ENCODE data around the gene C6orf120. TPM values are rescaled to one million over a fixed set of nuclear protein-coding genes. Genes with fewer than 3 reads are reported as not detected.

C6orf120 gene
- polyA plus RNA-seq (2011; rRNA removed) (14.8 and 17.3 TPM in 2 replicates), polyA plus RNA-seq (2017; fragmentation: RNase III; extraction: RNeasy Plus Mini Kit Qiagen cat#74134 plus additional on column Dnase treatment) (11.2 to 14.1 TPM (median 13.1 TPM) in 3 replicates), polyA minus RNA-seq (2011; rRNA and poly(A)+ RNA removed) (3.6 and 3.7 TPM in 2 replicates)
- polyA plus RNA-seq (2012; cell fraction: cytosol; rRNA removed): 3.4 and 4.6 TPM in 2 replicates
- 3.0 and 3.1 TPM in 2 replicates for polyA plus RNA-seq (2012; cell fraction: nucleus; rRNA removed)

DNA sequence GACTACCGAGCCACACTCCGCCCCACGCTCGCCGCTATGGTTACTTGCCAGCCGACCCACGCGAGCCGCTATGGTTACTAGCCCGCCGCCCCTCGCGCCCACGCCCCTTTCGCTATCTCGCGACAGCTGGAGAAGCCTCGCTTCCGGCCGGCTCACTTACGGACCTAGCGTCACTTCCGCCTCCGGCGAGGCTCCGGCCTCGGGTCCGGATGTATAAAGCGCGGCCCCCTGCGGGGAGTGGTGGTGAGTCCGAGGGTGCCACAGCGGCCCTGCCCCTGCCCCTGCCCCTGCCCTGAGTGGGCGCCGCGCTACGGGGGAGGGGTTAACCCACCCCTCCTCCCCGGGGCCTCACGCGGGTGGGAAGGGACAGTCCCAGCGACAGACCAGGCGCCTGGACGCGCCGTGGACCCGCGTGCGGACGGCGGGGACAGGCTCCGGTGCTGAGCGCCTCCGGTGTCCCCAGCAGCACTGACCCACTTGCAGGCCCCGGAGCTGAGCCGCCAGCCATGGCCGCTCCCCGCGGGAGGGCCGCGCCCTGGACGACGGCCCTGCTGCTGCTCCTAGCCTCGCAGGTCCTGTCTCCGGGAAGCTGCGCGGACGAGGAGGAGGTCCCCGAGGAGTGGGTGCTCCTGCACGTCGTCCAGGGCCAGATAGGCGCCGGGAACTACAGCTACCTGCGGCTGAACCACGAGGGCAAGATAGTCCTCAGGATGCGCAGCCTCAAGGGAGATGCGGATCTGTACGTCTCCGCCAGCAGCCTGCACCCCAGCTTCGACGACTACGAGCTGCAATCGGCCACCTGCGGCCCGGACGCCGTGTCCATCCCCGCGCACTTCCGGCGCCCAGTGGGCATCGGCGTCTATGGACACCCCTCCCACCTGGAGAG, at the start of gene C6orf120, which contains the start of gene WDR27:
Gene C6orf120, plus strand, starts transcription at position 173 of the 886 bp plus-strand sequence. Its CDS starts 334 bp downstream, at position 507.
Gene WDR27, minus strand, starts transcription at position 76 of the 886 bp plus-strand sequence. CDS start 13,024 bp downstream, outside the sequence.
- ChIA-PET POLR2A (interaction anchor here (0.5 to 2.1 kb wide), 9 partner anchors 10 to 745 kb away, joined by 3 to 13 read pairs (median 3); partner anchors contain the start of genes DYNLT2 and ERMARD), CTCF (interaction anchor here (0.6 to 1.4 kb wide), 3 partner anchors 9 to 1561 kb away, joined by 3 read pairs; no protein-coding TSS in a partner anchor)
- Histone ChIP-seq H3K4me1 (peaks cover 31% of the 10 kb centered on the region), H3K4me2 (peak within 1 kb of the TSS; percentile 94), H3K27ac (peak within 1 kb of the TSS; percentile 90 to 100), H3K9me3 (no peaks in the 10 kb centered on the region), H3K4me3 (peak within 1 kb of the TSS; percentile 67)
- peak; percentile 96 to 97 for ATAC-seq
- peak; percentile 90 to 94 for DNase-seq (ENCODE audit: low read depth in 1 of 2, low spot score in 1 of 2)
- WGBS (ENCODE audit: missing lambda C conversion rate): 0% methylated on average over 6 of the region's 92 CpGs
- no peak for FAIRE-seq
- TF ChIP-seq HEYL (CRISPR knock-in tag; IDR thresholded peaks at IDR 0.05): no peak
- TF ChIP-seq POLR2A (IDR thresholded peaks at IDR 0.05; ENCODE audit: low read length): peak; percentile 78
- TF ChIP-seq MAX (IDR thresholded peaks at IDR 0.05): peak; percentile 69
- TF ChIP-seq, protein P1, sequence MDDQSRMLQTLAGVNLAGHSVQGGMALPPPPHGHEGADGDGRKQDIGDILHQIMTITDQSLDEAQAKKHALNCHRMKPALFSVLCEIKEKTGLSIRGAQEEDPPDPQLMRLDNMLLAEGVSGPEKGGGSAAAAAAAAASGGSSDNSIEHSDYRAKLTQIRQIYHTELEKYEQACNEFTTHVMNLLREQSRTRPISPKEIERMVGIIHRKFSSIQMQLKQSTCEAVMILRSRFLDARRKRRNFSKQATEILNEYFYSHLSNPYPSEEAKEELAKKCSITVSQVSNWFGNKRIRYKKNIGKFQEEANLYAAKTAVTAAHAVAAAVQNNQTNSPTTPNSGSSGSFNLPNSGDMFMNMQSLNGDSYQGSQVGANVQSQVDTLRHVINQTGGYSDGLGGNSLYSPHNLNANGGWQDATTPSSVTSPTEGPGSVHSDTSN (IDR thresholded peaks at IDR 0.05): no peak
- no peak for TF ChIP-seq MAFK (IDR thresholded peaks at IDR 0.05; ENCODE audit: partially characterized antibody)
- no peak for TF ChIP-seq CTCF (IDR thresholded peaks at IDR 0.05)
- no peak for TF ChIP-seq HOXB13 (CRISPR knock-in tag; IDR thresholded peaks at IDR 0.05; ENCODE audit: low read depth)
- TF ChIP-seq, protein P2, sequence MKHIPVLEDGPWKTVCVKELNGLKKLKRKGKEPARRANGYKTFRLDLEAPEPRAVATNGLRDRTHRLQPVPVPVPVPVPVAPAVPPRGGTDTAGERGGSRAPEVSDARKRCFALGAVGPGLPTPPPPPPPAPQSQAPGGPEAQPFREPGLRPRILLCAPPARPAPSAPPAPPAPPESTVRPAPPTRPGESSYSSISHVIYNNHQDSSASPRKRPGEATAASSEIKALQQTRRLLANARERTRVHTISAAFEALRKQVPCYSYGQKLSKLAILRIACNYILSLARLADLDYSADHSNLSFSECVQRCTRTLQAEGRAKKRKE (CRISPR knock-in tag; IDR thresholded peaks at IDR 0.05; ENCODE audit: low read depth): no peak
- TF ChIP-seq SMC3 (IDR thresholded peaks at IDR 0.05): peak; percentile 7; the same call in 1 of the 3 replicates
- no peak for TF ChIP-seq FOSL2 (IDR thresholded peaks at IDR 0.05)
- TF ChIP-seq FOSL2 (CRISPR knock-in tag; IDR thresholded peaks at IDR 0.05): no peak
- TF ChIP-seq JUN (IDR thresholded peaks at IDR 0.05): peak; percentile 75 to 77; a peak in 4 of 5 replicates
- TF ChIP-seq CHD4 (IDR thresholded peaks at IDR 0.05; ENCODE audit: borderline replicate concordance): no peak
- TF ChIP-seq HOXB5 (CRISPR knock-in tag; IDR thresholded peaks at IDR 0.05): no peak
- TF ChIP-seq TFCP2L1 (CRISPR knock-in tag; IDR thresholded peaks at IDR 0.05): no peak
- TF ChIP-seq HDAC2 (IDR thresholded peaks at IDR 0.05): no peak
- TF ChIP-seq BCL3 (IDR thresholded peaks at IDR 0.05): peak; percentile 67; the same call in 2 of the 3 replicates
- TF ChIP-seq MYC (IDR thresholded peaks at IDR 0.05; ENCODE audit: borderline replicate concordance, low read length): peak; percentile 22; the same call in 1 of the 2 replicates
- TF ChIP-seq RFX5 (IDR thresholded peaks at IDR 0.05): no peak
- peak; percentile 94 for TF ChIP-seq CHD2 (IDR thresholded peaks at IDR 0.05; ENCODE audit: low read length, partially characterized antibody)
- TF ChIP-seq, protein P3, sequence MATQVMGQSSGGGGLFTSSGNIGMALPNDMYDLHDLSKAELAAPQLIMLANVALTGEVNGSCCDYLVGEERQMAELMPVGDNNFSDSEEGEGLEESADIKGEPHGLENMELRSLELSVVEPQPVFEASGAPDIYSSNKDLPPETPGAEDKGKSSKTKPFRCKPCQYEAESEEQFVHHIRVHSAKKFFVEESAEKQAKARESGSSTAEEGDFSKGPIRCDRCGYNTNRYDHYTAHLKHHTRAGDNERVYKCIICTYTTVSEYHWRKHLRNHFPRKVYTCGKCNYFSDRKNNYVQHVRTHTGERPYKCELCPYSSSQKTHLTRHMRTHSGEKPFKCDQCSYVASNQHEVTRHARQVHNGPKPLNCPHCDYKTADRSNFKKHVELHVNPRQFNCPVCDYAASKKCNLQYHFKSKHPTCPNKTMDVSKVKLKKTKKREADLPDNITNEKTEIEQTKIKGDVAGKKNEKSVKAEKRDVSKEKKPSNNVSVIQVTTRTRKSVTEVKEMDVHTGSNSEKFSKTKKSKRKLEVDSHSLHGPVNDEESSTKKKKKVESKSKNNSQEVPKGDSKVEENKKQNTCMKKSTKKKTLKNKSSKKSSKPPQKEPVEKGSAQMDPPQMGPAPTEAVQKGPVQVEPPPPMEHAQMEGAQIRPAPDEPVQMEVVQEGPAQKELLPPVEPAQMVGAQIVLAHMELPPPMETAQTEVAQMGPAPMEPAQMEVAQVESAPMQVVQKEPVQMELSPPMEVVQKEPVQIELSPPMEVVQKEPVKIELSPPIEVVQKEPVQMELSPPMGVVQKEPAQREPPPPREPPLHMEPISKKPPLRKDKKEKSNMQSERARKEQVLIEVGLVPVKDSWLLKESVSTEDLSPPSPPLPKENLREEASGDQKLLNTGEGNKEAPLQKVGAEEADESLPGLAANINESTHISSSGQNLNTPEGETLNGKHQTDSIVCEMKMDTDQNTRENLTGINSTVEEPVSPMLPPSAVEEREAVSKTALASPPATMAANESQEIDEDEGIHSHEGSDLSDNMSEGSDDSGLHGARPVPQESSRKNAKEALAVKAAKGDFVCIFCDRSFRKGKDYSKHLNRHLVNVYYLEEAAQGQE (IDR thresholded peaks at IDR 0.05): peak; percentile 96
- peak; percentile 58; the same call in 1 of the 2 replicates for TF ChIP-seq GATA3 (IDR thresholded peaks at IDR 0.05; ENCODE audit: borderline replicate concordance)
- TF ChIP-seq KDM5A (IDR thresholded peaks at IDR 0.05): no peak
- TF ChIP-seq CEBPB (IDR thresholded peaks at IDR 0.05): no peak; a peak in 1 of 4 replicates
- TF ChIP-seq E2F6 (IDR thresholded peaks at IDR 0.05; ENCODE audit: borderline replicate concordance, low read depth): peak; percentile 21; the same call in 1 of the 2 replicates
- no peak for TF ChIP-seq FOSB (CRISPR knock-in tag; IDR thresholded peaks at IDR 0.05)
- TF ChIP-seq HOXA7 (CRISPR knock-in tag; IDR thresholded peaks at IDR 0.05): no peak
- peak; percentile 73 for TF ChIP-seq PHF8 (IDR thresholded peaks at IDR 0.05; ENCODE audit: borderline replicate concordance, low read depth)
- no peak for TF ChIP-seq JUNB (IDR thresholded peaks at IDR 0.05)
- TF ChIP-seq FOXS1 (CRISPR knock-in tag; IDR thresholded peaks at IDR 0.05): no peak
- no peak for TF ChIP-seq CBX8 (IDR thresholded peaks at IDR 0.05)
